ENCODE data around the gene FOXE1.

FOXE1 gene

DNA sequence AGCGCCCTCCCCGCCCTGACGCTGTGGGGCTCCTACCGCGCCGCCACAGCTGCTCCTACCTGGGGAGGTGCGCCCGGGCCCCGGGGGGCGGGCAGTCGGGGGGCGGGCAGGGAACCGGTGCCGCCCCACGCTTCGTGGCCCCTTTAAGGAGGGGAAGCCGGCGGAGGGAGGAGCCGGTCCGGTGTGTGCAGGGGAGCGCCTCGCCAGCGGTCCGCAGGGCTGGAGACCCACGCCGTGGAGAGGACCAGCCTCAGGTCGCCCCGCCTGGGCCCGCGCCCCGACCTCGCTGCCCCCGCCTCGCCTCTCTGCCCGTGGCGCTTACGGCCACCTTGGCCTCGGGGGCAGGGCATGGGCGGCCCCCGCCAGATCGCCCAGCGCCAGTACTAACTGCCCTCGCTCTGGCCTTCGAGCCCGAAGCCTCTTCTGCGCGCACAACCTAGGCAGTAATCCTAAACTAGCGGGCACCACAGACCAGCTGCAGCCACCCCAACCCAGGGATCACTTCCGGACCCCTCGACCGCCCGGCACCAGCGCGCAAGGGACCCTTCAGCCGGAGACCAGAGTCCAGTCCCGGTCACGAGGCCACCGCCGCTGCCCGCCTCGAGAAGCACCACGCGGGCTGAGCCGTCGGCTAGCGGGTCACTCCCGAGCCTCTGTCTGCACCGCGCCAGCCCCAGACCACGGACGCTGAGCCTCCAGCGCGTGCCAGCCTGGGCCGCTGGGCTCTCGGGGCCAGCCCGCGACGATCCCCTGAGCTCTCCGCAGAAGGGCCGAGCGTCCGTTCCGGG, at the start of gene FOXE1:
Gene FOXE1 (plus strand): TSS at position 171 of the 788 bp plus-strand sequence. CDS start 689 bp downstream, outside the sequence.
- DNase-seq, result no peak

DNA sequence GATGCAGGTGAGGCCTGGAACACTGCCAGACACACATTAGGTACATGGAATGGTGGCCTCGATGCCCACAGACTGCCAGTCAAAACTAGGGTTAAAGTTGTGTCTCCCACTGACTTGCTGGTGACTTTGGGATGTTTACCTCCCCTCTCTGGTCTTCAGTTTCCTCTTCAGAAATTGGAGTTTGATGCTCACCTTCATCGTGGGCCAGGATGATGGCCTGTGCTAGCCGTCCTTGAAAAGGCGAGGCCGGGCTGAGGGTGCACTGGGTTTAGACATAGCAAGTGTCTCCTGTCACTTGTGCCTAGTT, 49.0 kb upstream of the FOXE1 start:
- no peak for DNase-seq

DNA sequence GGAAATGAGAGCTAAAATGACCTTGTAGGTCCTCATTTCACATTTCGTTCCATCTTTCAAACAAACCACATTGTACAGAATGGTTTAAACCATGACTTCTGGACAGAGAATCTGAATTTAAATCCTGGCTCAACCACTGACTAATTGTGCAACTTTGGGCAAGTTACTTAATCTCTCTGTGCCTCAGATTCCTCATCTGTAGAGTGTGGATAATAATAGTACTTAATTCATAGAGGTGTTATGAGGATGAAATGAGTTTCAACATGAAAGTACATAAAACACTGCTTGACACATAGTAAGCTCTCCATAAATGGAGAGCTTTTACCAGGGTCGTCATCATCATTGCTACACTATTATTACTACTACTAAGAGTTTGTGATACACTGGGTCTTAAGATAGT, 46.3 kb upstream of the FOXE1 start:
- DNase-seq, result no peak

DNA sequence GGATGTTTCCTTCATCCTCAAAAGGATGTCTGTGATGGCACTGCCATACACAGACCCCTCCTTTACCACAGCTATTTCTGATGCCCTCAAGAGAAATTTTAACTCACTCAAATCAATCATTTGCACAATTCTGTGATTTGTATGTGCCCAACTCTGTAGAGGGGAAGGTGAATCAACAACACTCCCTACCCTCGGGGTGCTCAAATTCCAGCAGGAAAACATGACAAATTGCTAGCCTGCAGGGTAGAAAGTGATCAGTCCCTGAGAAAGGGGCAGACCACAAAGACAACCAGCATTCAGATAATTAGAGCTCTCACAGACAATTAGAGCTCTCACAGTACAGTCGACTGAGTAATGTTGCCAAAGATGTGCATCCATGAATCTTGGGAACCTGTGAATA, 45.3 kb upstream of the FOXE1 start:
- no peak for DNase-seq

DNA sequence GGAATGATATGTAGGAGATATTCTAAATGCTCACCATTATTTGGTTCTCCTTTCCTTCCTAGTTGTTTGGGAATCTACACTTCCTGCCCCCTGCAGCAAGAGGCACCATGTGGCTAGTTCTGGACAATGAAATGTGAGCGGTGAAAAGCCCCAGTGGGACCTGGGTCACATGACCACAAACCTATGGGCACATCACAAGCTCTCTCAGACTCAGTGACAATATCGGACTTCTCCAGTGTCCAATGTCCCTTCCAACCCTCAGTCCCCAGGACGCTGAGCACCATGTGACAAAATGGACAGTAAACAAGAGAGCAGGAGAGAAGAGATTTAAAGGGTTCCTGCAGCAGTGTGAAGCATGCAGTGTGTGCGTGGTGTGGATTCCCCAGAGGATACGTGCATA, 44.6 kb upstream of the FOXE1 start:
- DNase-seq, result no peak

DNA sequence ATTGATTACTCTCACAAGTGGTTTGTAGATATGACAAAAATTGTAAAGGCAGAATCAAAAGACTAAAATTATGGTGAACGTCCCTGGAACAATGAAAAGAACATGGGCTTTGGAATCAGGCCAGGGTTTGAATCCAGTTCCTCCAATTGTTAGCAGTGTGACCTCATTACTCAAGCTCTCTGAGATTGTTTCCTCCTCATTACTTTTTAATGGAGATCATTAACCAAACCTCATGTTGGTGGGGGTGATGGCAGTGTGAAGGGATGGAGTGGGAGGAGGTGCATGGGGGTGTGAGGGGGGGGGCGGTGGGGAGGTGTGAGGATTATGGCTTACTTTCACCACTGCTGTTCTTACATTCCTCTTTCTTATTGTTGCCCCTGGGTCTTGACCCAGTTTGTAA, 44.1 kb upstream of the FOXE1 start:
- no peak for DNase-seq

DNA sequence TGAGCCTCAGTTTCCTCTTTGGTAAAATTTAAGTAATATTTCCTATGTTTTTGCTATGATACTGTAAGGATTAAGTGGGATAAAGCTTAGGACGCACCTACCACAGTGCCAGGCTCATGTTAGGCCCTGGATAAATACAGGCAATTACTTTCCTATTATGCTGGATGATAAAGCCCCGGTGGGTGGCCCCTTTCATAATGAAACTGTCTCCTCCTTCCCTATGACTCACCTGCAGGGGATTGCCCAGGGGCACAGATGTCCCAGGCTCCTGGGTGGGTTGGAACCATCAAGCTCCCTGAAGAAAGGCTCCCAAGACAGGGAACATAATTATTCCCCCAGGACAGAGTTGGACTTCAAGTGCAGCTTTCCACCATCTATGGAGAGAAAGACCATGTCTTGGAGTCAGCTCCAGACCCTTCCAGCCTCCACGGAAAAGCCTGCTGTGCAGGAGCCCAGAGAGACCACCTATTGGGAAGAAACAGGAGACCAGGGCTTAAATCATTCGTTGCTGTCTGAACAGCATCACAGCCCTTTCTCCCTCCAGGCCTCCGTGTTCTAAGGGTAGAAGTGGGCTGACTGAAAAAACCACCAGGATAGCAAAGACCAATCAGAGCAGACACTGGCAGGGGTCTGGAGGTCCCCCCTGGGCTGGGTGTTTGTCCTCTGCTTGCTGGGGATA, 43.2 kb upstream of the FOXE1 start:
- DNase-seq, result no peak

DNA sequence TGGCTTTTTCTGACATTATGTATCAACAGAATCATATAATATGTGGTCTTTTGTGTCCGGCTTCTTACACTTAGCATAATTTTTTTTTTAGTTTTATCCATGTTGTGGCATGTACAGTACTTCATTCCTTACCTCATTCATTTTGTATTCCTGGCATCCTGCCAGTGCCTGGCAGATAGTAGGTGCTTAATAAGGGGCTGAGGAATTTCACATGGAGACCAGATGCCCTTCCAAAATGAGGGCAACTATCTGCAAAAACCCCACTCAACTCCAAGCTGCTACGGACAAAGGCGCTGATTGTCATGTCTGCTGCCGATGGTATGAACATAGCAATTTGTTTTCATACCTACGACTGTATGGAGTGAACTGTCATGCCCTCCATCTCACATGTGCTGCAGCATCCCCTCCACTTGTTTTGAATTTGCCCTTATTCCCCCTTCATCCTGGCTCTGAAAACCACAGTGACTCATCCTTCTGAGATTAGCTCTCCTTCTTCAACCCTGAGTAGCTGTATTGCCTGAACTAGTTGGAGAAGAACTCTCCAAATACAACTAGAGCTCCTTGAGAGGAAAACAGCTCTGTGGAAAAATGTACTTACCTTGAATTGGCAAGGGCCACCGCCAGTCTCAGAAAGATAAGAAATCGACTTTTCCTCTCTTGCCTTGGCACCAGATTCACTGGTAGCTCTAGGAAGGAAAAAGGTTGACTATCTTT, 41.3 kb upstream of the FOXE1 start:
- DNase-seq, result no peak

DNA sequence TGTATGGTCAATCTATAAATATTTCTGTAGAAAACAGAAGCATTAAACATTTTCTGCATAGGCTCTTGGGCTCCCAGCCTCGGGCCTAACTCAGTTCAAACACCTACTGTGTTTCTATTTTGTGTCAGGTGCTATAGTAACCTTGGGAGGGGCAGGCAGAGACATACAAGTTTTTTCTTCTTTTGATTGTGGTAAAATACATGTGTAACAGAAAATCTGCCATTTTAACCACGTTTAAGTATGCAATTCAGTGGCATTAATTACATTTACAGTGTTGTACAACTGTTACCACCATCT, 40.8 kb upstream of the FOXE1 start:
- no peak for DNase-seq

DNA sequence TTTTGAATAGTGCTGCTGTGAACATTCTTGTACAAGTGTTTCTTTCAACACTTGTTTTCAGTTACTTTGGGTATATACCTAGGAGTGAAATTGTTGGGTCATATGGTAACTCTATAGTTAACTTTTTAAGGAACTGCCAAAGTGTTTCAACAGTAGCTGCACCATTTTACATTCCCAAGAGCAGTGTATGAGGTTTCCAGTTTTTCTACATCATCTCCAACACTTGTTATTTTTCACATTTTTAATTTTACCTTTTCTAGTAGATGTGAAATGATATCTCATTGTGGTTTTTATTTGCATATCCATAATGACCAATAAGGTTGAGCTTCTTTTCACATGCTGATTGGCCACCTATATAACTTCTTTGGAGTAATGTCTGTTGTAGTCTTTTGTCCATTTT, 40.0 kb upstream of the FOXE1 start:
- no peak for DNase-seq

DNA sequence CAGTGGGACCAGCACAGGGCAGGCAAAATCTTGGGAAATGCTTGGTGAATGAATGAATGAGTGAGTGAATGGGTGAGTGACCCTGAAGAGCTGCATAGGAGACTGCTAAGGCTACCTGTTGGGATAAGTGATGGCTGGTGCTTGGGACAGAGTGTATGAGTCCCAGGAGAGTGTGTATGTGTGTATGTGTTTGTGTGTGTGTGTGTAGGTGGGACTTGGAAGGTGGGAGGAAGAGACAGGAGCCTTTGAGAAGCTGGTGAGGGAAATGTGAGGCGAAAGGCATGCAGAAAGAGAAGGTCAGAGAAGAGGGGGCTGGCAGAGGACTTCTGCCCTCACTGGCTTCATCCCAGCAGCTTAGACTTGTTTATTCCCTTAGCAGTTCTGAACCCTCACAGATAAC, 33.3 kb upstream of the FOXE1 start:
- DNase-seq, result no peak

DNA sequence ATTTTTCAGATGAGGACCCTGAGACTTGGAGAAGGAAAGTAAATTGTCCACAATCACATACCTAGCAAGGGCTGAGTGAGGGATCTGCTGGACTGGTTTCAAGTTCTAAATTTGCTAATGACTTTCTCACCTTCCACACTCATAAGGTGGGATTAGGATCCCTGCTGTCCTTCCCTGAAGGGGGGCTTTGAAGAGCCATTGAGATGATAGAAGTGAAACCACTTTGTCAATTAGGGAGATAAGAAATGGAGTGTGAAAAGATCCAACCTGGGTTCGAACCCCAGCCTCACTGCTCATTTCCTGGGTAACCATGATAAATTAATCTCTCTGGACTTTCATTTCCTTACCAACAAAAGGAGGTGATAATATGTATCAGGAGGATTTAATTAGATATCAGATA, 32.7 kb upstream of the FOXE1 start:
- no peak for DNase-seq

DNA sequence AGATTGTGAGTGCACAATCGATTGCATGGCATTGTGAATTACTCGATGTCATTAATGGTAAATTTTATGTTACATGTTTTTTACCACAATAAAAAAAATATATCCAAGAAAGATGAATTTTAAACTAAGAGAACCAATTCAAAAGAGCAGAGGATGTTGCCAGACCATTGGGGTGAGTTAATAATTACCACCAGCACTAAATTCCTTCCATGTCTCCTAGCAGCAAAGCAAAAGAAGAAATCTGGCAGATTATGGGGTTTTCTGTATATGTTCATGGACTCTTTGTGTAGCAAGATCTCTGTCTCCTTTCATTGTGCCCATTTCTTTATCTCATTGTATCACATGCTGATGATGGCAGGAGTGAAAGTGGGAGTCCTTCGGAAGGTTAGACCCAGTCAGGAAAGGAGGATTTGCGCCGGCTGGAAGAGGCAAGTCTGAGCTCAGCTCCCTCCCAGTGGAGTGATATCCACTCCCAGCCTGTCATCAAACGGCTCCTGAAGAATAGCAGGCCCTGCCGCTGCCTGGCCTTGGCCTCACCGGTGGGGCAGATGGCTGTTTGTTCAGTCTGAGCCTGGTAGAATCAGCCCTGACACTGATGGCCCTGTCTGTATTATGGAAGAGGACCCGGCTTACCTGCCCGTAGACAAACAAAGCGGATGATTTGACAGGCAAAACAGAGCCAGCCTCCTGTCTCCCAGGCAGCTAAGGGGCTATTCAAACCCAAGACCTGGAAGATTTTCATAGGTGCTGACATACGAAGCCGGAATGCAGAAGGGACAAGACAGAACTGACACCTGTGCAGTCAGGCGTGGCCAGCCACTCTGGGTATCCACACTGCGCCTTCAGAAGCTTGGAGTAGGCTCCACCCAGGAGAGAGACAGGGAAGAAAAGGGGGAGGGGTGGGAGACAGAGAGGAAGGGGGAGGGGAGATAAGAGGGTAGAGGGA, 21.9 kb upstream of the FOXE1 start:
- DNase-seq, result no peak

DNA sequence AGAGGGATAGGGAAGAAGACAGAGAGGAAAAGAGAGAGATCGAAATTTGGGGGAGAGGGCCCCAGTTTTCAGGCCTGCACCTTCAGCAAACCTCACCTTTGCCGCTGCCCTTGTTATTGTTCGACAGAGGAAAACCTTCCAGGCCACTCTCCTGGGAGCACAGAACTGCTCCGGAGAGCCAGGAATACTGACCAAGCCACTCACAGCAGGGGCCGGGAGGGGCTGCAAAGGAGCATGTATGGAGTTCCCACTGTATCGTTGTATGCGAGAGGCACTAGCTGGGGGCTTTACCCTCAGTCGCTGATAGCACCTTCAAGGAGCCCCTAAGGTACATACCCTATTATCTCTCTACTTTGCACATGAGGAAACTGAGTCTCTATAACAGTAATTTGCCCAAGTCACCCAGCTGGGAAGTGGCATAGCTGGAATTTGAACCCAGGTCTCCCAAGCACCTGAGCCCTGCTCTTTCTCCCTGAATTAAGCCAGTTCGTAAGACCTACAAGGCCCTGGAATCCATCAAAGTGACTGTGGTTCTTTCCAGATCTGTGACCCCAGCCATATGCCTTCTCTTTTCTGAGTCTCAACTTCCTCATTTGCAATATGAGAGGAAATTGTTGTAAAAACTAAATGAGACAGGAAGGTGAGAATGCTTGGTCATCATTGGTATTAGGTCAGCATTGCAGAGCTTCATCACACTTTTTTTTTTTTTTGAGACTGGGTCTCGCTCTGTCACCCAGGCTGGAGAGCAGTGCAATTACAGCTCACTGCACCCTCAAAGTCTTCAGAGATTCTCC, 21.0 kb upstream of the FOXE1 start:
- no peak for DNase-seq

DNA sequence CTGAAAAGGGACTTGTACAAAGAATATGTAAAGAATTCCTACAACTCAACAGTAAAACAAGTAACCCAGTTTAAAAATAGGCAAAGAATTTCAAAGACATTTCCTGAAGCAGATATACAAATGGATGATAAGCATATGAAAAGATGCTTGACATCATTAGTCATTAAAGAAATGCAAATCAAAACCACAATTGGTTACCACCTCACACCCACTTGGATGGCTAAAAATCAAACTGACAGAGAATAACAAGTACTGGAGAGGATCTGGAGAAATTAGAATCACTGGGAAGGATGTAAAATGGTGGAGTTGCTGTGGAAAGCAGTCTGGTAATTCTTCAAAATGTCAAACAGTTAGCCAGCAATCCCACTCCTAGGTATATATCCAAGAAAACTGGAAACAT, 12.5 kb upstream of the FOXE1 start:
- no peak for DNase-seq

DNA sequence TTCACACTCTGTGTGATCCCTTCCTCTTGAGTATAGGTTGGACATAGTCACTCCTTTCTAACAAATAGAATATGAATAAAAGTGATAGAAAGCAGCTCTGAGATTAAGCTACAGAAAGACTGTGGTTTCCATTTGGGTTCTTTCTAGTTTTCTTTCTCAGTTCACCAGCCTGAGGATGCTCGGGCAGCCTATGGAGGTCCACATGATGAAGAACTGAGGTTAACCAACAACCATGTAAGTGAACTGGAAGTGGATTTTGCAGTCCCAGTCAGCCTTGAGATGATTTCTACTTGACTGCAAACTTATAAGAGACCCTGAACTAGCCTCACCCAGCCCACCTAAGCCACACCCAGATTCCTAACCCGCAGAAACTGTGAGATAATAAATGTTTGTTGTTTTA, 10.1 kb upstream of the FOXE1 start:
- DNase-seq, result no peak

DNA sequence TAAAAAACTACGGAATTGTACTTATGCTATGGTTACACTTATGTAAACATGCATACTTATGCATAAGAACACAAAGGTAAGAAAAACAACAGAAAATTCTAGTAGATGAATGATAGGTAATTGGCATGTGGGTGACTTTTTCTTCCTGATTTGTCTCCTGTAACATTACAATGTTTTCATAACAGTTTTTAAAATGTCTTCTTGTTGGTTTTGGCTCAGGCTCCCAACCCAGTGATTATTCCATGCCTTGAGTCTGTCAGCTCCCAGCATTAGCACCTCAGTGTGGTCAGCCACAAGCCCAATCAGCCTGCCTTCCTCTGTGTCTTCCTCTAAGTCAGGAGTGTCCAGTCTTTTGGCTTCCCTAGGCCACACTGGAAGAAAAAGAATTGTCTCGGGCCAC, 7.9 kb upstream of the FOXE1 start:
- DNase-seq, result no peak

DNA sequence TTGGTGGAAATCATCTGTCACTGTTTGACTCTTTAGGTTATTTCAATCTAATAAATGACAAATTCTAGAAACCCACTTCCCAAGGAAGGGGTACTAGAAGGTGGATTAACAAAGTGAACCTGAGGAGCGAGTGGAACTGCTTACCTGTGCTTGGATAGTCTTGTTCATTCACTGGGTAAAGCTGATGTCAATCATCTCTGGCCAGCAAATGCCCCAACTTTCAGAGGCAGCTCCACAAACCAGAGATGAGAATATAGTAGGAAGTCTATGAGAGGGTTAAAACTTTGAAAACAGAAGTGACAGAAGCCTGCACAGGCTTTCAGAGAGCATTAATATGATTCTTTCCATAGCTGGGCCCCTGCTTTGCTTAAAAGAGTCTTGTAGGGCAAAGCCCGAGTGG, 7.3 kb upstream of the FOXE1 start:
- DNase-seq, result no peak

DNA sequence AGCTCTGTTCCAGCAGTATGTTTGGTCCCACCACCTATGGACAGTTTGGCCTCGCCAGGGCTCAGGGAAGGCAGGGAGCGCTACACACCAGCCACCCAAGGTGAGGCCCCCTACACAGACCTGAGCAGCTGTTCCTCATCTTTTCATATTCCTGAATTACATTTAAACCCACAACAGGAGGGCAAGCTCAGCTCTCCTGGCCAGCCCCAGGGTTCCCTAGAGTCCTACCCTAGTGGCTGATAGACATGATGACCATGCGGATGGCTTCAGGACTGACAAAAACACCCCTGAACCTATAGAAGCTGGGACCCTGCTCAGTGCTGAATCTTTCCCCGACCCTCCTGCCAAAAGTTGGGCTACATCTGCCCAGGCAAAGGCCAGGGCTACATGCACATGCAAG, 6.7 kb upstream of the FOXE1 start:
- no peak for DNase-seq

DNA sequence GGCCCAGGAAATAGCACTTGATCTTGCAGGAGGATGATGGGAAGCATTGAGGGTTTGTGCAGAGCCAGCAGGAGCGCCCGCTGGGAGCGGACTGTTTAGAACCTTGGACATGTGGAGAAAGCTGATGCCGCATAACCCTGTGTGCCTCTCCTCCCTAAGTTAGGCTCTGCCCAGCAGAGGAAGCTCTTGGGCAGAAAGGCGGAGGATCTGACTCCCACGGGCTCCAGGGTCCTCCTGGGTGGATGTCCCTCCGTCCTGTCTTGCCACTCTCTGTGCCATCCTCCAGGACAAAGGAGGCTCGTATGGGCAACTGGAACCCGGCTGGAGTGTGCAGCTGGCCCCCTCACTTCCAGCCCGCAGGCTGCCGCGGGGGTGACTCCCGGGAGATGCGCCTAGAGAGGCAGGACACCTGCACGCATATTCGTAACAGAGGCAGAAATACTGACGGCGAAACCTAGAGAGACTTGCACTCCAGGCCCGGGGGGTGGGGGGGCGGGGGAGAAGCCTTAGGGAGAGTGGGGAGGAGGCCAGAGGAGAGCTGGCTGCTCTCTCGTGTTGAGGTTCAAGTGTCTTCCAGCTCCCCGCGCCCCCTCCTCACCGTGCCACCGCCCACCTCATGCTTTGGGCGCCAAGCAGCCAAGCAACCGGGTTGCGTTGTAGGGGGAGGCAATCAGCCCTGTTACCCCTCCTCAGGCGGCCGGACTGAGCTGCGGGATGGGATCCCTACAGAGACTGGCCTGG, 5.4 kb upstream of the FOXE1 start:
- no peak for DNase-seq

DNA sequence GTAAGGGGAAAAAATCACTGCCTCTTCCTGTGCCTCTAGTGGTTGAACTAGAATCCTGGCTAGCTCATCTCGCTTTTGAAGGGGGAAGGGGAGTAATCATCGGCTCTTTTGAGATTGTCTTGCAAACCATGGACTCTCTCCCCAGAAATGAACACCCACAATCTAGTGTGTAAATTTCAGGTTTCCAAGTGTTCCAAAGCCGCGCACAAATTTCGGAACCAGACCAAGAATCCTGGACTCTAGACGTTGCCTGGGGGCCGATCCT, 4.9 kb upstream of the FOXE1 start:
- no peak for DNase-seq
